Keratinocyte (primary cell): Measurements from ENCODE around the gene KRT23. TPM values are rescaled to one million over a fixed set of nuclear protein-coding genes. Genes with fewer than 3 reads are reported as not detected.
A peak's percentile ranks its signal among the peaks of the same experiment; 100 is the strongest.

ENCODE experiments used
- DNase-seq: peaks from one replicate; pipeline ENCODE4 v3.0.0-alpha.2; 2011; ENCODE audit warnings: low read depth, missing footprints, low spot score
- FAIRE-seq: peaks from 2 replicates; lab custom pipeline; 2011; peaks lifted over from hg19 to GRCh38; lab: Jason Lieb, UNC
- H2AFZ ChIP-seq: 2 replicates; pipeline ENCODE4 v1.6.0; 2012; ENCODE audit warnings: low read length, control low read depth, inconsistent platforms; ENCODE audit not compliant: control insufficient read depth
- H3K27ac ChIP-seq: 2 replicates; pipeline ENCODE4 v1.5.1; 2011; ENCODE audit warnings: low read length; ENCODE audit not compliant: control insufficient read depth, insufficient read depth
- H3K27me3 ChIP-seq: 3 replicates; pipeline ENCODE4 v1.6.0; 2011; ENCODE audit warnings: low read length; ENCODE audit not compliant: control insufficient read depth, insufficient read depth; ENCODE audit errors: extremely low read depth
- H3K36me3 ChIP-seq, 2 experiments: 2 replicates in 1 of 2; 3 replicates in 1 of 2; pipeline ENCODE4 v1.5.1; 2011; ENCODE audit warnings: low read length in 2 of 2, mild to moderate bottlenecking in 1 of 2; ENCODE audit not compliant: control insufficient read depth in 2 of 2, insufficient read depth in 2 of 2; ENCODE audit errors: extremely low read depth in 1 of 2
- H3K4me1 ChIP-seq: 3 replicates; pipeline ENCODE4 v1.5.1; 2011; ENCODE audit warnings: low read length; ENCODE audit not compliant: control insufficient read depth, insufficient read depth; ENCODE audit errors: extremely low read depth
- H3K4me2 ChIP-seq: 3 replicates; pipeline ENCODE4 v1.6.0; 2011; ENCODE audit warnings: low read depth, low read length; ENCODE audit not compliant: control insufficient read depth, insufficient read depth; ENCODE audit errors: extremely low read depth
- H3K4me3 ChIP-seq, 3 experiments: fragments of 200-600 bp in 1 of 3; sonication (generic) in 1 of 3; 2 replicates in 2 of 3; 3 replicates in 1 of 3; pipeline ENCODE4 v1.5.1; 2011 to 2016; ENCODE audit warnings: low read length in 3 of 3, mild to moderate bottlenecking in 3 of 3, control low read depth in 2 of 3, inconsistent platforms in 1 of 3, low read depth in 1 of 3, mixed read lengths in 1 of 3, mixed run types in 1 of 3, moderate library complexity in 1 of 3; ENCODE audit not compliant: control insufficient read depth in 2 of 3, insufficient read depth in 2 of 3; ENCODE audit errors: extremely low read depth in 1 of 3
- H3K79me2 ChIP-seq: 2 replicates; pipeline ENCODE4 v1.6.0; 2012; ENCODE audit warnings: low read length; ENCODE audit not compliant: control insufficient read depth, insufficient read depth
- H3K9ac ChIP-seq: 3 replicates; pipeline ENCODE4 v1.6.0; 2011; ENCODE audit warnings: low read length; ENCODE audit not compliant: control insufficient read depth, insufficient read depth; ENCODE audit errors: extremely low read depth
- H3K9me1 ChIP-seq: 3 replicates; pipeline ENCODE4 v1.6.0; 2011; ENCODE audit warnings: low read length; ENCODE audit not compliant: control insufficient read depth, insufficient read depth; ENCODE audit errors: extremely low read depth
- H3K9me3 ChIP-seq: 2 replicates; pipeline ENCODE4 v1.5.1; 2012; ENCODE audit warnings: low read depth, low read length; ENCODE audit not compliant: control insufficient read depth
- H4K20me1 ChIP-seq: 3 replicates; pipeline ENCODE4 v1.6.0; 2011; ENCODE audit warnings: low read length; ENCODE audit not compliant: control insufficient read depth, insufficient read depth; ENCODE audit errors: extremely low read depth
- CTCF ChIP-seq, 3 experiments: IDR thresholded peaks in 1 of 3; conservative IDR thresholded peaks in 1 of 3; optimal IDR thresholded peaks in 1 of 3; 2 replicates in 2 of 3; 3 replicates in 1 of 3; pipeline versions ENCODE3 to v1.5.1; 2011; ENCODE audit warnings: low read length in 3 of 3, mild to moderate bottlenecking in 3 of 3, moderate library complexity in 2 of 3, control low read depth in 1 of 3, inconsistent platforms in 1 of 3; ENCODE audit not compliant: insufficient read depth in 2 of 3; ENCODE audit errors: extremely low read depth in 1 of 3
- EZH2 ChIP-seq: IDR thresholded peaks from one replicate; pipeline ENCODE4 v1.6.1; 2012; ENCODE audit warnings: inconsistent platforms, mild to moderate bottlenecking, low read length, moderate library complexity
- dilution Hi-C: fragments of 300-500 bp; cut with MboI; formaldehyde crosslinking; loops from one replicate; pipeline ENCODE4 v1.7.0; 2020; ENCODE audit warnings: low sequenced_read_pairs; ENCODE audit not compliant: extremely low pct_ligation_motif_present
- polyA plus RNA-seq, 5 experiments: library from polyadenylated mRNA; depleted of rRNA in 3 of 5; stranded (reverse) in 3 of 5; stranded (forward) in 1 of 5; unstranded in 1 of 5; fragments of >200 nt; gene quantifications; 1 replicate in 1 of 5; 2 replicates in 3 of 5; 3 replicates in 1 of 5; pipeline versions ENCODE4 v1.2.1 to v1.2.3, GENCODE V29; 2011 to 2012; ENCODE audit warnings: missing spikeins in 2 of 5, low read depth in 1 of 5, low replicate concordance in 1 of 5

The KRT23 gene
- polyA plus RNA-seq, 1 donor (not counting 4 experiments of a cell fraction or from before 2014, with no cell fraction given): 8.2 TPM

- Histone ChIP-seq H3K4me3 (no peak overlapping the region), H4K20me1 (no peaks in the 10 kb centered on the region), H3K27me3 (no peaks in the 10 kb centered on the region), H3K9ac (peak overlapping the region; percentile 29), H3K4me2 (peak overlapping the region; percentile 33), H3K9me3 (no peaks in the 10 kb centered on the region), H3K27ac (peak overlapping the region; percentile 74), H3K36me3 (no peaks in the 10 kb centered on the region), H3K4me1 (peaks cover 20% of the 10 kb centered on the region), H3K79me2 (no peaks in the 10 kb centered on the region), H2AFZ (no peak overlapping the region), H3K9me1 (no peaks in the 10 kb centered on the region)
- FAIRE-seq (no peak), DNase-seq (no peak)
- TF ChIP-seq EZH2 (no peak), CTCF (optimal IDR thresholded peaks at IDR 0.05 in 1 of 3, IDR thresholded peaks at IDR 0.05 in 1 of 3, conservative IDR thresholded peaks at IDR 0.05 in 1 of 3; ENCODE audit: extremely low read depth in 1 of 3, insufficient read depth in 2 of 3, low read length in 3 of 3) (no peak)
- dilution Hi-C loops: no loop called here
Measured at GRCh38 chr17:40902498-40902897, 34.9 kb downstream of the KRT23 start.

GRCh38 chr17:40901981-40902474 is 35.4 kb downstream of the KRT23 start:
- Histone ChIP-seq H4K20me1 (no peaks in the 10 kb centered on the region), H3K9me3 (no peaks in the 10 kb centered on the region), H3K4me2 (peak overlapping the region; percentile 33), H3K79me2 (no peaks in the 10 kb centered on the region), H3K9me1 (no peaks in the 10 kb centered on the region), H3K36me3 (no peaks in the 10 kb centered on the region), H3K27me3 (no peaks in the 10 kb centered on the region), H3K9ac (peak overlapping the region; percentile 29), H2AFZ (no peak overlapping the region), H3K4me1 (peaks cover 20% of the 10 kb centered on the region), H3K4me3 (no peak overlapping the region), H3K27ac (peak overlapping the region; percentile 74)
- TF ChIP-seq CTCF (optimal IDR thresholded peaks at IDR 0.05 in 1 of 3, IDR thresholded peaks at IDR 0.05 in 1 of 3, conservative IDR thresholded peaks at IDR 0.05 in 1 of 3; ENCODE audit: extremely low read depth in 1 of 3, insufficient read depth in 2 of 3, low read length in 3 of 3): no peak
- TF ChIP-seq EZH2: no peak
- FAIRE-seq (no peak), DNase-seq (no peak)
- dilution Hi-C loops: no loop called here
